Panc1 (cell line): ENCODE data around the gene SPATA18. TPM values are rescaled to one million over a fixed set of nuclear protein-coding genes. Genes with fewer than 3 reads are reported as not detected.

ENCODE experiments used
- ATAC-seq: fragments of 200-7000 bp; cut with Tn5 transposase; 2 replicates; pipeline ENCODE4 v1.9.1; 2020; ENCODE audit warnings: mild to moderate bottlenecking, moderate library complexity
- BruUV-seq: library from RNA; stranded (reverse); fragments of 400-500 nt; replicated peaks from 2 replicates; lab custom pipeline; 2021; lab: Mats Ljungman, UMichigan
- CTCF ChIA-PET: fragments of 300-600 bp; sonication (Branson Sonifier 250); formaldehyde crosslinking; loops from one replicate; lab custom pipeline; 2022; ENCODE audit warnings: antibody characterized with exemption; lab: Charles Lee
- POLR2A ChIA-PET: fragments of 300-600 bp; sonication (Branson Sonifier 250); formaldehyde crosslinking; loops from one replicate; lab custom pipeline; 2022; ENCODE audit warnings: antibody characterized with exemption; lab: Charles Lee
- DNase-seq: peaks from one replicate; pipeline ENCODE4 v3.0.0-alpha.2; 2010; ENCODE audit warnings: low read depth, low spot score
- H3K27ac ChIP-seq: 2 replicates; pipeline ENCODE4 v1.5.1; 2011; ENCODE audit warnings: mild to moderate bottlenecking, low read length, inconsistent platforms
- H3K27me3 ChIP-seq: fragments of 200-500 bp; sonication (Bioruptor generic); 2 replicates; pipeline ENCODE4 v1.6.0; 2014; ENCODE audit warnings: low read length, inconsistent platforms; ENCODE audit not compliant: control insufficient read depth, insufficient read depth
- H3K36me3 ChIP-seq: fragments of 200-500 bp; sonication (Bioruptor generic); 2 replicates; pipeline ENCODE4 v1.5.1; 2014; ENCODE audit warnings: inconsistent platforms, mild to moderate bottlenecking, low read length, moderate library complexity; ENCODE audit not compliant: control insufficient read depth, insufficient read depth
- H3K4me1 ChIP-seq: 2 replicates; pipeline ENCODE4 v1.5.1; 2011; ENCODE audit warnings: inconsistent platforms, mild to moderate bottlenecking, low read length, moderate library complexity; ENCODE audit not compliant: control insufficient read depth, insufficient read depth
- H3K4me3 ChIP-seq, 2 experiments: 2 replicates each; pipeline ENCODE4 v1.5.1; 2011 to 2012; ENCODE audit warnings: low read depth in 2 of 2, low read length in 2 of 2, mild to moderate bottlenecking in 2 of 2, inconsistent platforms in 1 of 2, moderate library complexity in 1 of 2
- H3K9me3 ChIP-seq: fragments of 200-500 bp; sonication (Bioruptor generic); 2 replicates; pipeline ENCODE4 v1.5.1; 2014; ENCODE audit warnings: low read depth, mild to moderate bottlenecking, inconsistent platforms, low read length, moderate library complexity; ENCODE audit not compliant: control insufficient read depth, insufficient read depth
- POLR2AphosphoS5 ChIP-seq: IDR thresholded peaks from 2 replicates; pipeline ENCODE4 v1.6.1; 2012; ENCODE audit warnings: mild to moderate bottlenecking, low read depth, low read length, moderate library complexity
- SIN3A ChIP-seq: IDR thresholded peaks from 2 replicates; pipeline ENCODE4 v1.6.1; 2012; ENCODE audit warnings: low read depth, mild to moderate bottlenecking, low read length, moderate library complexity, borderline replicate concordance; ENCODE audit not compliant: insufficient read depth
- TCF7L2 ChIP-seq: IDR thresholded peaks from 2 replicates; pipeline ENCODE4 v1.6.1; 2011; ENCODE audit warnings: mild to moderate bottlenecking, low read depth, low read length, inconsistent platforms
- in situ Hi-C: cut with HindIII; loops from 2 replicates; pipeline ENCODE4 v1.10.0; 2016; ENCODE audit warnings: low sequenced_read_pairs, low pct_unique_long_range_greater_than_20kb
- intact Hi-C: fragments of 100-400 bp; cut with micrococcal nuclease; formaldehyde crosslinking; loops from one replicate; pipeline ENCODE4 v1.10.0; 2022; ENCODE audit not compliant: unreplicated experiment
- total RNA-seq: library from RNA; stranded (reverse); gene quantifications from one replicate; pipeline ENCODE4 v1.2.1, GENCODE V29; 2021; ENCODE audit not compliant: unreplicated experiment
- TF ChIP-seq, protein P1 (sequence below): fragments of 450-650 bp; IDR thresholded peaks from 2 replicates; pipeline ENCODE4 v1.5.1; 2017; ENCODE audit warnings: mild to moderate bottlenecking
- TF ChIP-seq, protein P2 (sequence below), 2 experiments: IDR thresholded peaks; 2 replicates each; pipeline ENCODE4 v1.6.1; 2011 to 2012; ENCODE audit warnings: low read depth in 2 of 2, control low read depth in 1 of 2, low read length in 1 of 2, mild to moderate bottlenecking in 1 of 2, moderate library complexity in 1 of 2; ENCODE audit not compliant: insufficient read depth in 1 of 2

The SPATA18 gene
- total RNA-seq, 1 experiment from 2014 or later, result 0.39 TPM

DNA sequence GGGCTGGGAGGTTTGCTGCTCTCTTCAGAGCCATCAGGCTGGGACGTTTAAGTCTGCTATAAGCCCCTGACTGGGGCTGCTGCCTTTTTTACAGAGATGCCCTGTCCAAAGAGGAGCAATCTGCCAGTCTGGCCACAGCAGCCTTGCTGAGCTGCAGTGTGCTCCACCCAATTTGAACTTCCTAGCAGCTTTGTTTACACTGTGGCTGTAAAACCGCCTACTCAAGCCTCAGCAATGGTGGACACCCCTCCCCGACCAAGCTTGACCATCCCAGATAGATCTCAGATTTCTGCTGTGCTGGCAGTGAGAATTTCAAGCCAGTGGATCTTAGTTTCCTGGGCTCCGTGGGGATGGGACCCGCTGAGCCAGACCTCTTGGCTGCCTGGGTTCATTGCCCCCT lies 40.7 kb downstream of the SPATA18 start:
- Histone ChIP-seq H3K4me3 (no peak overlapping the region), H3K27ac (no peak overlapping the region), H3K4me1 (no peaks in the 10 kb centered on the region), H3K36me3 (no peaks in the 10 kb centered on the region), H3K9me3 (no peaks in the 10 kb centered on the region), H3K27me3 (peaks cover 2% of the 10 kb centered on the region; the same call in 1 of the 2 replicates)
- POLR2A ChIA-PET, result no interaction called here
- no peak for DNase-seq
- in situ Hi-C loops (no loop called here), intact Hi-C loops (no loop called here)
- ATAC-seq, result no peak
- no TSS peak for BruUV-seq
- TF ChIP-seq SIN3A, result no peak
- TF ChIP-seq, protein P1, sequence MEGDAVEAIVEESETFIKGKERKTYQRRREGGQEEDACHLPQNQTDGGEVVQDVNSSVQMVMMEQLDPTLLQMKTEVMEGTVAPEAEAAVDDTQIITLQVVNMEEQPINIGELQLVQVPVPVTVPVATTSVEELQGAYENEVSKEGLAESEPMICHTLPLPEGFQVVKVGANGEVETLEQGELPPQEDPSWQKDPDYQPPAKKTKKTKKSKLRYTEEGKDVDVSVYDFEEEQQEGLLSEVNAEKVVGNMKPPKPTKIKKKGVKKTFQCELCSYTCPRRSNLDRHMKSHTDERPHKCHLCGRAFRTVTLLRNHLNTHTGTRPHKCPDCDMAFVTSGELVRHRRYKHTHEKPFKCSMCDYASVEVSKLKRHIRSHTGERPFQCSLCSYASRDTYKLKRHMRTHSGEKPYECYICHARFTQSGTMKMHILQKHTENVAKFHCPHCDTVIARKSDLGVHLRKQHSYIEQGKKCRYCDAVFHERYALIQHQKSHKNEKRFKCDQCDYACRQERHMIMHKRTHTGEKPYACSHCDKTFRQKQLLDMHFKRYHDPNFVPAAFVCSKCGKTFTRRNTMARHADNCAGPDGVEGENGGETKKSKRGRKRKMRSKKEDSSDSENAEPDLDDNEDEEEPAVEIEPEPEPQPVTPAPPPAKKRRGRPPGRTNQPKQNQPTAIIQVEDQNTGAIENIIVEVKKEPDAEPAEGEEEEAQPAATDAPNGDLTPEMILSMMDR, result no peak
- TF ChIP-seq, protein P2, sequence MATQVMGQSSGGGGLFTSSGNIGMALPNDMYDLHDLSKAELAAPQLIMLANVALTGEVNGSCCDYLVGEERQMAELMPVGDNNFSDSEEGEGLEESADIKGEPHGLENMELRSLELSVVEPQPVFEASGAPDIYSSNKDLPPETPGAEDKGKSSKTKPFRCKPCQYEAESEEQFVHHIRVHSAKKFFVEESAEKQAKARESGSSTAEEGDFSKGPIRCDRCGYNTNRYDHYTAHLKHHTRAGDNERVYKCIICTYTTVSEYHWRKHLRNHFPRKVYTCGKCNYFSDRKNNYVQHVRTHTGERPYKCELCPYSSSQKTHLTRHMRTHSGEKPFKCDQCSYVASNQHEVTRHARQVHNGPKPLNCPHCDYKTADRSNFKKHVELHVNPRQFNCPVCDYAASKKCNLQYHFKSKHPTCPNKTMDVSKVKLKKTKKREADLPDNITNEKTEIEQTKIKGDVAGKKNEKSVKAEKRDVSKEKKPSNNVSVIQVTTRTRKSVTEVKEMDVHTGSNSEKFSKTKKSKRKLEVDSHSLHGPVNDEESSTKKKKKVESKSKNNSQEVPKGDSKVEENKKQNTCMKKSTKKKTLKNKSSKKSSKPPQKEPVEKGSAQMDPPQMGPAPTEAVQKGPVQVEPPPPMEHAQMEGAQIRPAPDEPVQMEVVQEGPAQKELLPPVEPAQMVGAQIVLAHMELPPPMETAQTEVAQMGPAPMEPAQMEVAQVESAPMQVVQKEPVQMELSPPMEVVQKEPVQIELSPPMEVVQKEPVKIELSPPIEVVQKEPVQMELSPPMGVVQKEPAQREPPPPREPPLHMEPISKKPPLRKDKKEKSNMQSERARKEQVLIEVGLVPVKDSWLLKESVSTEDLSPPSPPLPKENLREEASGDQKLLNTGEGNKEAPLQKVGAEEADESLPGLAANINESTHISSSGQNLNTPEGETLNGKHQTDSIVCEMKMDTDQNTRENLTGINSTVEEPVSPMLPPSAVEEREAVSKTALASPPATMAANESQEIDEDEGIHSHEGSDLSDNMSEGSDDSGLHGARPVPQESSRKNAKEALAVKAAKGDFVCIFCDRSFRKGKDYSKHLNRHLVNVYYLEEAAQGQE (IDR thresholded peaks at IDR 0.05; ENCODE audit: insufficient read depth in 1 of 2, low read depth in 2 of 2, low read length in 1 of 2), result no peak
- CTCF ChIA-PET, result no interaction called here

DNA sequence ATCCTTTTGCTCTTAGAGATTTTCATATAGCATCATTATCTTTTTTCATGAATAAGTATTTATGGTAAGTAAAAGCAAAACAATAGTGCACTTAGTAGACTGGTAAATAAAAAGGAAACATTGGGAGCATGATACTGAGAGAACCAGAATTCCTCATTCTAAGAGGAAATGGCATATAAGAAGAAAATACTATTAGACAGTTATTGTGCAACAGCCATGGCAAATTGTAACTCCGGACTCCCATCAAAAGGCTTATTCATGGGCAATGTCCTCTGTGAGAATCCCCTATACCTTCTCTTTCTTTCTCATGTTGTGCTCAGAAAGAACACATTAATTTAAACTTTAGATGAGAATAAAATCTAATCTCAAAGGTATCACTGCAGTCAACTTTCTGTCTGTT lies 42.4 kb downstream of the SPATA18 start:
- no peaks in the 10 kb centered on the region for H3K4me1 ChIP-seq
- H3K27me3 ChIP-seq, result peaks cover 2% of the 10 kb centered on the region; the same call in 1 of the 2 replicates
- TF ChIP-seq SIN3A, result no peak
- TF ChIP-seq, protein P1, result no peak
- no peak for TF ChIP-seq TCF7L2
- TF ChIP-seq, protein P2 (IDR thresholded peaks at IDR 0.05; ENCODE audit: insufficient read depth in 1 of 2, low read depth in 2 of 2, low read length in 1 of 2), result no peak
- no peak for TF ChIP-seq POLR2AphosphoS5
- no TSS peak for BruUV-seq
- in situ Hi-C loops, result no loop called here
- intact Hi-C loops, result no loop called here
- DNase-seq (no peak), ATAC-seq (no peak)
- ChIA-PET CTCF (no interaction called here), POLR2A (no interaction called here)
- H3K36me3 ChIP-seq, result no peaks in the 10 kb centered on the region
- no peak overlapping the region for H3K27ac ChIP-seq
- H3K9me3 ChIP-seq, result no peaks in the 10 kb centered on the region
- no peak overlapping the region for H3K4me3 ChIP-seq
